ENCODE data around the gene UQCRC1. TPM values are rescaled to one million over a fixed set of nuclear protein-coding genes. Genes with fewer than 3 reads are reported as not detected.

The UQCRC1 gene
- polyA plus RNA-seq, 2 of the 4 experiments (the other 2 are of a cell fraction) = 256 to 279 TPM

DNA sequence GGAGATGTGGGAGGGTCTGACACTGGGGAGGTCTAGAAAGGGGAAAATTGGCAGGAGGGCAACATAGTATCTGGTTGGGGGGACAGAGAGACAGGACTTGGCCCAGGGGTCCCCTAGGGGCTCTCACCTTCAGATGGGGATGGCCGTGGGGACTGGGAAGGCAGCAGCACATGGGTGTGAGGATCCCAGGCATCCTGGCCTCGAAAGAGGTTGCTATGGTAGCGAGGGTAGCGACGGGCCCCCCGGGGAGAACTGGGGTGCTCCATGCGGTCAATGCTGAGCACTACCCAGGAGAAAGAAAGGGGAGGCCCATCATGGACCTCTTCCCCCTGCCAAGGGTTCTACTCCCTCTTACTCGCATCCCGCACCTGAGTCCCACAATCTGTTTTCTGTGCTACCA, 38.3 kb upstream of the UQCRC1 start:
- ChIA-PET POLR2A (no interaction called here), CTCF (interaction anchor here (2.6 kb wide), 1 partner anchor 13 kb away, joined by 5 read pairs; the partner anchor contains the start of gene SLC26A6)
- Histone ChIP-seq H3K27ac (no peak overlapping the region), H3K9me3 (no peaks in the 10 kb centered on the region), H3K4me3 (no peak overlapping the region), H3K4me2 (no peak overlapping the region), H3K4me1 (no peaks in the 10 kb centered on the region)
- DNase-seq (ENCODE audit: low read depth in 1 of 2, low spot score in 1 of 2) (no peak), FAIRE-seq (no peak), ATAC-seq (no peak)
- WGBS (ENCODE audit: missing lambda C conversion rate) = 82% methylated on average over 9 of the region's 9 CpGs
- TF ChIP-seq, protein P1, sequence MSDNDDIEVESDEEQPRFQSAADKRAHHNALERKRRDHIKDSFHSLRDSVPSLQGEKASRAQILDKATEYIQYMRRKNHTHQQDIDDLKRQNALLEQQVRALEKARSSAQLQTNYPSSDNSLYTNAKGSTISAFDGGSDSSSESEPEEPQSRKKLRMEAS (IDR thresholded peaks at IDR 0.05) = no peak
- TF ChIP-seq ESRRA (IDR thresholded peaks at IDR 0.05; ENCODE audit: borderline replicate concordance, low read length) = no peak
- TF ChIP-seq, protein P2, sequence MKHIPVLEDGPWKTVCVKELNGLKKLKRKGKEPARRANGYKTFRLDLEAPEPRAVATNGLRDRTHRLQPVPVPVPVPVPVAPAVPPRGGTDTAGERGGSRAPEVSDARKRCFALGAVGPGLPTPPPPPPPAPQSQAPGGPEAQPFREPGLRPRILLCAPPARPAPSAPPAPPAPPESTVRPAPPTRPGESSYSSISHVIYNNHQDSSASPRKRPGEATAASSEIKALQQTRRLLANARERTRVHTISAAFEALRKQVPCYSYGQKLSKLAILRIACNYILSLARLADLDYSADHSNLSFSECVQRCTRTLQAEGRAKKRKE (CRISPR knock-in tag; IDR thresholded peaks at IDR 0.05; ENCODE audit: low read depth) = no peak
- TF ChIP-seq FOSB (CRISPR knock-in tag; IDR thresholded peaks at IDR 0.05) = no peak
- TF ChIP-seq EP300 (IDR thresholded peaks at IDR 0.05) = no peak
- TF ChIP-seq, protein P3, sequence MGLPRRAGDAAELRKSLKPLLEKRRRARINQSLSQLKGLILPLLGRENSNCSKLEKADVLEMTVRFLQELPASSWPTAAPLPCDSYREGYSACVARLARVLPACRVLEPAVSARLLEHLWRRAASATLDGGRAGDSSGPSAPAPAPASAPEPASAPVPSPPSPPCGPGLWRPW (IDR thresholded peaks at IDR 0.05) = no peak
- TF ChIP-seq, protein P4, sequence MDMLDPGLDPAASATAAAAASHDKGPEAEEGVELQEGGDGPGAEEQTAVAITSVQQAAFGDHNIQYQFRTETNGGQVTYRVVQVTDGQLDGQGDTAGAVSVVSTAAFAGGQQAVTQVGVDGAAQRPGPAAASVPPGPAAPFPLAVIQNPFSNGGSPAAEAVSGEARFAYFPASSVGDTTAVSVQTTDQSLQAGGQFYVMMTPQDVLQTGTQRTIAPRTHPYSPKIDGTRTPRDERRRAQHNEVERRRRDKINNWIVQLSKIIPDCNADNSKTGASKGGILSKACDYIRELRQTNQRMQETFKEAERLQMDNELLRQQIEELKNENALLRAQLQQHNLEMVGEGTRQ (IDR thresholded peaks at IDR 0.05) = no peak
- no peak for TF ChIP-seq TFCP2L1 (CRISPR knock-in tag; IDR thresholded peaks at IDR 0.05)
- TF ChIP-seq ZNF302 (CRISPR knock-in tag; IDR thresholded peaks at IDR 0.05) = no peak

DNA sequence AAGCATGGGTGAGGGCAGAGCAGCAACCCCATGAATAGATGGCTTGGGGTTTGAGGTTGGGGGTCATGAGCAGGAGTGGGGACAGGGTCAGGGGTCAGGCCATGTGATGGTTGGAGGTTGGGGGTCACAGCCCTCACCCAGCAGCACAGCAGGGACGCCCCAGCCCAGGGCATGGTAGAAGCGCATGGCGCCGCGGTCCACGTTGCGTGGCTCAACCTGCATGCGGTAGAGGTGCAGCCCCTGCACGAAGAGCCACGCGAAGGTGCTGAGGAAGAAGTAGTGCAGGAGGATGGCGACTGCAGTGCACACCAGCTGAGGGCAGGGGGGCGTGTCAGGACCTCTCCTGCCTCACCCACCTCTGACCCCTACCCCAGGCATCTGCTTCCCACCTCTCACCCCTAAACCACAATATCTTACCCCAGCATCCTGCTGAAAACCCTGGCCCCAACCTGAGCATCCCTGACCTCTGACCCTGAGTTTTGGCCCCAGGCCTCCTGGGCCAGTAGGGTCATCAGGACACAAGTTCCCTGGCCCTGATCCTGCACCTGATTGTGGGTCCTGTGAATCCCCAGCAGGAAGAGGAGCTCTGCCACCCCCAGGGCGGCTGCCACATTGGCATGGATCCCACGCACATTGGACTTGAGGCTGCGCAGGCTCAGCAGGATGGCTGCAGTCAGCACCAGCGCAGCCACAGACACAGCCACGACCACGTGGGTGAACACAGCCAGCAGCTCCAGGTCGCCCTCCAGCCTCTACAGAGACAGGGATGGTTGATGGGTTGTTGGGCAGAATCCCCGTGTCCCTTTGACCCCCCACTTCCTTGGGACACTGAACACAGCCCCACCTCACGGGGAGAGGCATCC, 35.7 kb upstream of the UQCRC1 start:
- POLR2A ChIA-PET = no interaction called here
- WGBS (ENCODE audit: missing lambda C conversion rate) = 93% methylated on average over 16 of the region's 22 CpGs
- CTCF ChIA-PET = interaction anchor here (1.1 to 1.2 kb wide), 2 partner anchors 11 to 17 kb away, joined by 4 read pairs; partner anchors contain the start of gene CELSR3
- TF ChIP-seq HDAC2 (IDR thresholded peaks at IDR 0.05) = no peak
- TF ChIP-seq MAZ (IDR thresholded peaks at IDR 0.05; ENCODE audit: borderline replicate concordance, low read depth, low read length) = no peak
- no peak for TF ChIP-seq ZSCAN20 (CRISPR knock-in tag; IDR thresholded peaks at IDR 0.05)
- no peak for TF ChIP-seq MYC (IDR thresholded peaks at IDR 0.05; ENCODE audit: borderline replicate concordance, low read length)
- TF ChIP-seq JUNB (IDR thresholded peaks at IDR 0.05) = no peak
- no peak for TF ChIP-seq RCOR1 (IDR thresholded peaks at IDR 0.05; ENCODE audit: low read depth, low read length)
- TF ChIP-seq FOXS1 (CRISPR knock-in tag; IDR thresholded peaks at IDR 0.05) = no peak
- no peak for TF ChIP-seq CBX8 (IDR thresholded peaks at IDR 0.05)
- Histone ChIP-seq H3K4me1 (no peaks in the 10 kb centered on the region), H3K9me3 (no peaks in the 10 kb centered on the region), H3K4me2 (no peak overlapping the region), H3K4me3 (no peak overlapping the region), H3K27ac (no peak overlapping the region)
- no peak for ATAC-seq
- DNase-seq (ENCODE audit: low read depth in 1 of 2, low spot score in 1 of 2) = no peak
- no peak for FAIRE-seq

DNA sequence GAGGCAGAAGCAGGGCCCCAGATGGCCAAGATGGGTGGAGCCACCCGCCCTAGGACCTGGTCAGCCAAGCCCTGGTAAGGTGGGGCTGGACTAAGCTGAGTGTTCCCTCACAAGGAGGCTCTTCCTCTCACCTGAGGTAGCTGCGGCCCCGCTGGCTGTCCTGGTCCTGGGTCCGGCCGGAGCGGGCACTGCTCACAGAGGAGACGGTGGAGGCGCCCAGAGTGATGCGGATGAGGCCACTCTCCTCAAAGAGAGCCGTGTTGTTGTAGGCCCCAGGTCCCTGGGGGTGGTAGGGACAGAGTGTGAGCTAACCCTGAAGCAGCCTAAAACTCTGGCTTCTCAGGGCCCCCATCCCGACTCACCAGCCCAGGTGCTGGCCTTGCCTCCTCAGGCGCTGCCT, 33.2 kb upstream of the UQCRC1 start:
- POLR2A ChIA-PET = no interaction called here
- no peak for FAIRE-seq
- Histone ChIP-seq H3K4me3 (no peak overlapping the region), H3K4me1 (no peaks in the 10 kb centered on the region), H3K4me2 (no peak overlapping the region), H3K9me3 (no peaks in the 10 kb centered on the region), H3K27ac (no peak overlapping the region)
- DNase-seq (ENCODE audit: low read depth in 1 of 2, low spot score in 1 of 2) = no peak
- 80% methylated on average over 1 of the region's 12 CpGs for WGBS (ENCODE audit: missing lambda C conversion rate)
- ATAC-seq = no peak
- CTCF ChIA-PET = no interaction called here
- TF ChIP-seq MAZ (IDR thresholded peaks at IDR 0.05; ENCODE audit: borderline replicate concordance, low read depth, low read length) (no peak), KDM1A (IDR thresholded peaks at IDR 0.05; ENCODE audit: low read depth) (no peak), CBX2 (IDR thresholded peaks at IDR 0.05; ENCODE audit: borderline replicate concordance, low read depth) (no peak), KDM5A (IDR thresholded peaks at IDR 0.05) (no peak), CBX8 (IDR thresholded peaks at IDR 0.05) (no peak), NPAS2 (CRISPR knock-in tag; IDR thresholded peaks at IDR 0.05; ENCODE audit: borderline replicate concordance) (no peak), CHD4 (IDR thresholded peaks at IDR 0.05; ENCODE audit: borderline replicate concordance) (no peak), NR3C1 (IDR thresholded peaks at IDR 0.05) (no peak), NFE2L2 (conservative IDR thresholded peaks at IDR 0.05; ENCODE audit: low read length) (no peak), HOXA7 (CRISPR knock-in tag; IDR thresholded peaks at IDR 0.05) (no peak), RNF2 (IDR thresholded peaks at IDR 0.05; ENCODE audit: borderline replicate concordance, low read depth) (no peak)
- TF ChIP-seq, protein P5, sequence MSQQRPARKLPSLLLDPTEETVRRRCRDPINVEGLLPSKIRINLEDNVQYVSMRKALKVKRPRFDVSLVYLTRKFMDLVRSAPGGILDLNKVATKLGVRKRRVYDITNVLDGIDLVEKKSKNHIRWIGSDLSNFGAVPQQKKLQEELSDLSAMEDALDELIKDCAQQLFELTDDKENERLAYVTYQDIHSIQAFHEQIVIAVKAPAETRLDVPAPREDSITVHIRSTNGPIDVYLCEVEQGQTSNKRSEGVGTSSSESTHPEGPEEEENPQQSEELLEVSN (IDR thresholded peaks at IDR 0.05; ENCODE audit: borderline replicate concordance, low read depth) = no peak
- TF ChIP-seq, protein P6, sequence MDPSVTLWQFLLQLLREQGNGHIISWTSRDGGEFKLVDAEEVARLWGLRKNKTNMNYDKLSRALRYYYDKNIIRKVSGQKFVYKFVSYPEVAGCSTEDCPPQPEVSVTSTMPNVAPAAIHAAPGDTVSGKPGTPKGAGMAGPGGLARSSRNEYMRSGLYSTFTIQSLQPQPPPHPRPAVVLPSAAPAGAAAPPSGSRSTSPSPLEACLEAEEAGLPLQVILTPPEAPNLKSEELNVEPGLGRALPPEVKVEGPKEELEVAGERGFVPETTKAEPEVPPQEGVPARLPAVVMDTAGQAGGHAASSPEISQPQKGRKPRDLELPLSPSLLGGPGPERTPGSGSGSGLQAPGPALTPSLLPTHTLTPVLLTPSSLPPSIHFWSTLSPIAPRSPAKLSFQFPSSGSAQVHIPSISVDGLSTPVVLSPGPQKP (IDR thresholded peaks at IDR 0.05; ENCODE audit: low read depth, low read length) = no peak
- TF ChIP-seq, protein P7, sequence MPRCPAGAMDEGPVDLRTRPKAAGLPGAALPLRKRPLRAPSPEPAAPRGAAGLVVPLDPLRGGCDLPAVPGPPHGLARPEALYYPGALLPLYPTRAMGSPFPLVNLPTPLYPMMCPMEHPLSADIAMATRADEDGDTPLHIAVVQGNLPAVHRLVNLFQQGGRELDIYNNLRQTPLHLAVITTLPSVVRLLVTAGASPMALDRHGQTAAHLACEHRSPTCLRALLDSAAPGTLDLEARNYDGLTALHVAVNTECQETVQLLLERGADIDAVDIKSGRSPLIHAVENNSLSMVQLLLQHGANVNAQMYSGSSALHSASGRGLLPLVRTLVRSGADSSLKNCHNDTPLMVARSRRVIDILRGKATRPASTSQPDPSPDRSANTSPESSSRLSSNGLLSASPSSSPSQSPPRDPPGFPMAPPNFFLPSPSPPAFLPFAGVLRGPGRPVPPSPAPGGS (IDR thresholded peaks at IDR 0.05) = no peak

Measured in A549 (cell line).